Measurements from ENCODE around the gene PLXNA4. TPM values are rescaled to one million over a fixed set of nuclear protein-coding genes. Genes with fewer than 3 reads are reported as not detected.

PLXNA4 gene
- polyA plus RNA-seq, 1 donor (not counting 4 experiments of a cell fraction or from before 2014, with no cell fraction given), result 0.01 TPM

- Histone ChIP-seq H2AFZ (ENCODE audit: control insufficient read depth, low read length) (no peak overlapping the region), H3K4me1 (ENCODE audit: control insufficient read depth, extremely low read depth, insufficient read depth, low read length) (no peaks in the 10 kb centered on the region), H3K9me1 (ENCODE audit: control insufficient read depth, extremely low read depth, insufficient read depth, low read length) (no peaks in the 10 kb centered on the region), H3K9ac (ENCODE audit: control insufficient read depth, extremely low read depth, insufficient read depth, low read length) (no peak overlapping the region), H3K36me3 (ENCODE audit: control insufficient read depth in 2 of 2, extremely low read depth in 1 of 2, insufficient read depth in 2 of 2, low read length in 2 of 2) (no peaks in the 10 kb centered on the region), H3K27me3 (ENCODE audit: control insufficient read depth, extremely low read depth, insufficient read depth, low read length) (peaks cover 29% of the 10 kb centered on the region), H3K27ac (ENCODE audit: control insufficient read depth, insufficient read depth, low read length) (no peak overlapping the region), H3K79me2 (ENCODE audit: control insufficient read depth, insufficient read depth, low read length) (no peaks in the 10 kb centered on the region), H4K20me1 (ENCODE audit: control insufficient read depth, extremely low read depth, insufficient read depth, low read length) (no peaks in the 10 kb centered on the region), H3K4me3 (ENCODE audit: control insufficient read depth in 2 of 3, extremely low read depth in 1 of 3, insufficient read depth in 2 of 3, low read depth in 1 of 3, low read length in 3 of 3) (no peak overlapping the region), H3K9me3 (ENCODE audit: control insufficient read depth, low read depth, low read length) (no peaks in the 10 kb centered on the region), H3K4me2 (ENCODE audit: control insufficient read depth, extremely low read depth, insufficient read depth, low read depth, low read length) (no peak overlapping the region)
- FAIRE-seq (no peak), DNase-seq (ENCODE audit: low read depth, low spot score) (no peak)
- dilution Hi-C loops (cut with MboI; ENCODE audit: extremely low pct_ligation_motif_present, low sequenced_read_pairs), result no loop called here
- TF ChIP-seq EZH2 (IDR thresholded peaks at IDR 0.05; ENCODE audit: low read length) (no peak), CTCF (optimal IDR thresholded peaks at IDR 0.05 in 1 of 3, IDR thresholded peaks at IDR 0.05 in 1 of 3, conservative IDR thresholded peaks at IDR 0.05 in 1 of 3; ENCODE audit: extremely low read depth in 1 of 3, insufficient read depth in 2 of 3, low read length in 3 of 3) (no peak)
Measured at GRCh38 chr7:132095111-132095765, 481.0 kb downstream of the PLXNA4 start.

DNA sequence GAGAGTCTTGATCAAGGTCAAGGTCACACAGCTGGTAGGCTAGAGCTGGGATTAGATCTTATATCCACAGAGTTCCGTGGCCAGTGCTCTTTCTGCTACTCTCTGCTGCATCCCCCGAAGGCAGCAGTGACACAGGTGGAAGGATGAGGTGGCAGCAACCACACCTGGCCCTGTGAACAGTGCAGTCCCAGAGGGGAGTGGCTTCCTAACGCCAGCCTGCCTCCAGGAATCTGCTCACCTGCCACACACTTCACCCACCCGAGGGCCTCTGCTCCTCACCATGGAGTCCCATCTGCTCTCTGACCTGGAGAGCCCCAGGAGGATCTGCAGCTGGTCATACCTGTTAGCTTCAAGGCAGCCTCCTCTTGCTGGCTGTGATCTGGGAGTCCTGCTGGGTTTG is 484.2 kb downstream of the PLXNA4 start:
- no peak for FAIRE-seq
- dilution Hi-C loops (cut with MboI; ENCODE audit: extremely low pct_ligation_motif_present, low sequenced_read_pairs), result no loop called here

DNA sequence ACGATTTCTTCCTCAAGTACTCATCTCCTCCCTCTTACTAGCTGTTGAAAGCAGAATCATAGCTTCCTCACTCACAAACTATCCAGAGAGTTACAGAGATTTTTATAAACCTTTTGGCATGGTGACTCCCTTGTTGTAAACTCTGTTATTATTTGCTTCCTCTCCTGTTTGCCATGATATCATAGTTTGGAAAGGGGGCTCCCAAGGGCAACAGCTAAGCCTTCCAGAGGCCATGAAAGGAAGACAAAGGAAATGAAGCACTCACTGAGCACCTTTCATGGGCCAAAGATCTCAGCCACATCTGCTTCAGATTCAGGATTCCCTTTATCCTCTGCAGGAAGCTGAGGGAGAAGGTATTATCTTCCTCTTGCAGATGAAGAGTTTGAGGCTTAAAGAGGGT is 484.6 kb downstream of the PLXNA4 start:
- no peak overlapping the region for H3K27ac ChIP-seq (ENCODE audit: control insufficient read depth, insufficient read depth, low read length)
- no peak overlapping the region for H2AFZ ChIP-seq (ENCODE audit: control insufficient read depth, low read length)
- H3K4me3 ChIP-seq (ENCODE audit: control insufficient read depth in 2 of 3, extremely low read depth in 1 of 3, insufficient read depth in 2 of 3, low read depth in 1 of 3, low read length in 3 of 3), result no peak overlapping the region
- no peak for DNase-seq (ENCODE audit: low read depth, low spot score)
- H3K9me3 ChIP-seq (ENCODE audit: control insufficient read depth, low read depth, low read length), result no peaks in the 10 kb centered on the region
- TF ChIP-seq EZH2 (IDR thresholded peaks at IDR 0.05; ENCODE audit: low read length), result no peak
- TF ChIP-seq CTCF (optimal IDR thresholded peaks at IDR 0.05 in 1 of 3, IDR thresholded peaks at IDR 0.05 in 1 of 3, conservative IDR thresholded peaks at IDR 0.05 in 1 of 3; ENCODE audit: extremely low read depth in 1 of 3, insufficient read depth in 2 of 3, low read length in 3 of 3), result no peak
- no peaks in the 10 kb centered on the region for H3K9me1 ChIP-seq (ENCODE audit: control insufficient read depth, extremely low read depth, insufficient read depth, low read length)
- H3K79me2 ChIP-seq (ENCODE audit: control insufficient read depth, insufficient read depth, low read length), result no peaks in the 10 kb centered on the region
- H4K20me1 ChIP-seq (ENCODE audit: control insufficient read depth, extremely low read depth, insufficient read depth, low read length), result no peaks in the 10 kb centered on the region
- no peaks in the 10 kb centered on the region for H3K36me3 ChIP-seq (ENCODE audit: control insufficient read depth in 2 of 2, extremely low read depth in 1 of 2, insufficient read depth in 2 of 2, low read length in 2 of 2)
- H3K4me1 ChIP-seq (ENCODE audit: control insufficient read depth, extremely low read depth, insufficient read depth, low read length), result no peaks in the 10 kb centered on the region
- no peak overlapping the region for H3K4me2 ChIP-seq (ENCODE audit: control insufficient read depth, extremely low read depth, insufficient read depth, low read depth, low read length)
- dilution Hi-C loops (cut with MboI; ENCODE audit: extremely low pct_ligation_motif_present, low sequenced_read_pairs), result no loop called here
- H3K27me3 ChIP-seq (ENCODE audit: control insufficient read depth, extremely low read depth, insufficient read depth, low read length), result peaks cover 36% of the 10 kb centered on the region
- no peak overlapping the region for H3K9ac ChIP-seq (ENCODE audit: control insufficient read depth, extremely low read depth, insufficient read depth, low read length)
- FAIRE-seq, result no peak

More for the DNA sequence above, 484.2 kb downstream of the PLXNA4 start:
- Histone ChIP-seq H3K4me1 (ENCODE audit: control insufficient read depth, extremely low read depth, insufficient read depth, low read length) (no peaks in the 10 kb centered on the region), H3K9ac (ENCODE audit: control insufficient read depth, extremely low read depth, insufficient read depth, low read length) (no peak overlapping the region), H3K79me2 (ENCODE audit: control insufficient read depth, insufficient read depth, low read length) (no peaks in the 10 kb centered on the region), H3K4me2 (ENCODE audit: control insufficient read depth, extremely low read depth, insufficient read depth, low read depth, low read length) (no peak overlapping the region), H3K36me3 (ENCODE audit: control insufficient read depth in 2 of 2, extremely low read depth in 1 of 2, insufficient read depth in 2 of 2, low read length in 2 of 2) (no peaks in the 10 kb centered on the region), H4K20me1 (ENCODE audit: control insufficient read depth, extremely low read depth, insufficient read depth, low read length) (no peaks in the 10 kb centered on the region), H3K27me3 (ENCODE audit: control insufficient read depth, extremely low read depth, insufficient read depth, low read length) (peaks cover 36% of the 10 kb centered on the region), H3K9me1 (ENCODE audit: control insufficient read depth, extremely low read depth, insufficient read depth, low read length) (no peaks in the 10 kb centered on the region), H3K27ac (ENCODE audit: control insufficient read depth, insufficient read depth, low read length) (no peak overlapping the region), H3K4me3 (ENCODE audit: control insufficient read depth in 2 of 3, extremely low read depth in 1 of 3, insufficient read depth in 2 of 3, low read depth in 1 of 3, low read length in 3 of 3) (no peak overlapping the region), H2AFZ (ENCODE audit: control insufficient read depth, low read length) (no peak overlapping the region), H3K9me3 (ENCODE audit: control insufficient read depth, low read depth, low read length) (no peaks in the 10 kb centered on the region)
- DNase-seq (ENCODE audit: low read depth, low spot score), result no peak
- no peak for TF ChIP-seq EZH2 (IDR thresholded peaks at IDR 0.05; ENCODE audit: low read length)

Data from keratinocyte (primary cell).